LNCaP clone FGC (cell line): Measurements from ENCODE around the gene GFOD1.

Source experiments
- DNase-seq: peaks from one replicate; pipeline ENCODE4 v3.0.0-alpha.2; 2011; ENCODE audit warnings: low read depth
- H3K4me3 ChIP-seq: 2 replicates; pipeline ENCODE4 v1.5.1; 2011; ENCODE audit warnings: mild to moderate bottlenecking, low read depth, low read length, control low read depth
- CTCF ChIP-seq: IDR thresholded peaks from 2 replicates; pipeline ENCODE4 v1.5.1; 2012; ENCODE audit warnings: mild to moderate bottlenecking; ENCODE audit not compliant: control insufficient read depth, insufficient read depth; ENCODE audit errors: extremely low read depth

Gene GFOD1

DNA sequence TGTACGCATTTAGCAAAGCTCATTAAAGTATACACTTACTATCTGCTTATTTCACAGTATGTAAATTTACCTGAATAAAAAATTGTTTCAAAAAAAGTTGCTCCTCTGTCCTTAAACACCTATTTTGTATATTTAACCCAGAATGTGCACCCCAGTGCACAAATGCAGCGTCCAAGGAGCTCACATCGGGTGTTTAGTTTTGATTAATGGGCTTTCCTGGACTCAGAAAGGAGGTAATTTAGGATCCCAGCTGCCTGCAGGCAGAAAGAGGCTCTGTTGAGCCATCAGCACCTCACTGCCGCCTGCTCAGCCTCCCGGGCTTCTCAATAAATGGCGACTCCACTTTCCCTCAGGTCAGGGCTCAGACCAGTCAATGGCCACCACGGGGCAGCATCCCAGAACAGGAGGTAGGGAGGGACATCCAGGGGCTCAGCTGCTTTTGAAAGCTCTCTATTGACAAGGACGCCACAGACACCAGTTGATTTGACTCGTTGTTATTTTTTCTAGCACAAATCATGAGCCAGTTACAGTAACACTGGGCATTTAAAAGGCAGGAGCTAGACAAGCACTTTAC lies 88.9 kb downstream of the GFOD1 start:
- H3K4me3 ChIP-seq: no peak overlapping the region
- TF ChIP-seq CTCF: no peak
- DNase-seq: no peak

- DNase-seq: no peak
- H3K4me3 ChIP-seq: no peak overlapping the region
- TF ChIP-seq CTCF: no peak
These were observed 89.4 kb downstream of the GFOD1 start for GRCh38 chr6:13398069-13398381.

DNA sequence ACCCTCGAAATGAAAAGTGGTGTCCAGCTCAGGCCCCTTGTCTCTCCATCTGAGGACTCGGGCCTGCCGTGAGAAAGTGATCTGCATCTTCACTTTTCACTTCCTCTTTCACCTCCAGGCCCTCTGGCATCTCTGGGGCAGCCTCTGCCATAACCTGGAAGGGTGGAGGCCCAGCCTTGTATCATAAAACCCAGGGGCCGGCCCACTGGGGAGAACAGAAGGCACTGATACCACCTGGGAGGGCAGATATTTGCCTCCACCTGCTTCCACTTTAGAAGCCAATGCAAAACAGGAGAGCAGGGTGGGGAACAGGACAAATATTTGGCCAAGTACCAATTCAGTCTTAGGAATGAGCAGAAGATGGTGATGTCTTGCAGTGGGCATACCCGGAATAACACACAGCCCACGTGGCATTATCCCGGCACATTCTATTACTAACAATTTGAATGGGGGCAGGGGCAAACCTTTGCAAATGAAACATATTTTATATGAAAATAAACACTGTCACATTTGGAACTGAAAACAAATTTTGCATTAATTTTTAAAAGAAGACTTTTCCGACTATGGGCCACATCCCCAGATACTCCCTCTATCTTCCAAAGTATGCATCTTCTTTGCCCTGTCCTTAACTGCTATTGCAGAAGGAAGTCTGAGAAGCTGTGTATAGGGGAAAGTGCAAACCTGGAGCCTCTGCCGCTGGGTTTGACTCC lies 89.9 kb downstream of the GFOD1 start:
- no peak overlapping the region for H3K4me3 ChIP-seq
- DNase-seq: no peak
- no peak for TF ChIP-seq CTCF

- DNase-seq: no peak
- no peak overlapping the region for H3K4me3 ChIP-seq
- no peak for TF ChIP-seq CTCF
These were observed 91.1 kb downstream of the GFOD1 start for GRCh38 chr6:13396241-13396792.

DNA sequence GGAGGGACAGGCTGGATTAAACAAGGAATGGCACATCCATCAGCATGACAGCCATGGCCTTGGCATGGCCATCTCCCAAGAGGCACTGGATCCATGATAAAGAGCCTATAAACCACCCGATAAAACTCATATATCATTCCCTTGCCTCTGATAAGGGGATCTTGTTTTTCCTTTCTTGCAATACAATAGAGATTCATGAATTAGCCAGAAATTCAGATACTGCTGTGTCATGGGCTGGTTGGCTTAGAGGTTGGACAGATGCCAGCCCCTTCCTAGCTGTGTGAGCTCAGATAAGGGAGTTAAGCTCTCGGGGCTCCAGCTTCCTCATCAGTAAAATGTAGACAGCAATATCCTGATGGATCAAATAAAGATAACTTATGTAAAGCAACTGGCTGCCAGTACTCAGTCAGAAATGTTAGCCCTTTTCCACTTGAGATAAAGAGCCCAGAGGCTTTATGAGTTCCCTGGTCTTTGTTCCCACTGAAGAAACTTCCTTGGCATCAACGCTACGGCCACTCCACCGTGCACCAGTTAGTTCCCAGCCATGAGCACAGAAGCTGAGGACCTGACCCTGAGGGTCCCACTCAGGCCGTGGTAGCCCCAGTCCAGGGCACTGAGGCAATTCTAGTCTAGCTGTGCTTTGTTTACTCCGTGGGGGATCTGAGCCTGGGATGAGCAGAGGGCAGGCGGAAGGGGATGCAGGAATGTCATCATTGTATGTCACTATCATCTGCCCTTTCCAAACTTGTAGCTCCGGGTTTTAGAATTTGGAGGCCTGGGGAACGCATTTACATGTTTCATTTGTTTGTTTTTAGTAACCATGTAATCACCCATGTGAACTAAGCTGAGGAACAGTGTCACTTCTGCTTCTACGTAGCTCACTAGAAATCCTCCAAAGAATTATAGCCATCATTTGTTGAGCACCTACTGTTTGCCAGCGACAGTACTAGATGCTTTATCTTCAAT lies 91.8 kb downstream of the GFOD1 start:
- no peak for TF ChIP-seq CTCF
- H3K4me3 ChIP-seq: no peak overlapping the region
- peak; percentile 82 for DNase-seq

- DNase-seq: no peak
- no peak overlapping the region for H3K4me3 ChIP-seq
- no peak for TF ChIP-seq CTCF
These were observed 94.9 kb downstream of the GFOD1 start for GRCh38 chr6:13392462-13392861.
